C4-2B (cell line): ENCODE data around the gene HEATR5B.
"Not testable (repeated sequence)": the region's sequence is repeated elsewhere in the genome, so short reads cannot be mapped to it uniquely, and the experiment has no call there.

Experiments
- H3K27ac ChIP-seq: fragments of 450-650 bp; 2 replicates; pipeline ENCODE4 v1.5.1; 2017
- CTCF ChIP-seq: fragments of 450-650 bp; conservative IDR thresholded peaks from 2 replicates; pipeline ENCODE4 v1.5.1; 2017; ENCODE audit warnings: mild to moderate bottlenecking
- ZFX ChIP-seq: fragments of 450-650 bp; IDR thresholded peaks from 2 replicates; pipeline ENCODE4 v1.6.1; 2017

Gene HEATR5B

GRCh38 chr2:36941867-36942266, 142.3 kb downstream of the HEATR5B start:
- no peak for TF ChIP-seq ZFX
- TF ChIP-seq CTCF: no peak
- no peak overlapping the region for H3K27ac ChIP-seq

- H3K27ac ChIP-seq: not testable (repeated sequence)
Observed at GRCh38 chr2:36936526-36936925, 147.6 kb downstream of the HEATR5B start.

GRCh38 chr2:36931688-36932087, 152.5 kb downstream of the HEATR5B start:
- not testable (repeated sequence) for H3K27ac ChIP-seq
